ENCODE data around the gene ALDH1B1.

ALDH1B1 gene

GRCh38 chr9:38417003-38417945 is 24.8 kb downstream of the ALDH1B1 start:
- peak; percentile 19 for DNase-seq

GRCh38 chr9:38418366-38418765 is 25.9 kb downstream of the ALDH1B1 start:
- DNase-seq: no peak

GRCh38 chr9:38419181-38419580 is 26.7 kb downstream of the ALDH1B1 start:
- DNase-seq: no peak

GRCh38 chr9:38421498-38422211 is 29.2 kb downstream of the ALDH1B1 start:
- DNase-seq: no peak

GRCh38 chr9:38422555-38423260 is 30.2 kb downstream of the ALDH1B1 start:
- no peak for DNase-seq

GRCh38 chr9:38423273-38423972 is 30.9 kb downstream of the ALDH1B1 start:
- DNase-seq: no peak

- DNase-seq: no peak
Measured at GRCh38 chr9:38423973-38424843, 31.7 kb downstream of the ALDH1B1 start, which contains the start of gene IGFBPL1. Gene IGFBPL1 (minus strand): TSS chr9:38424454. CDS start chr9:38424424, 30 bp downstream.

- no peak for DNase-seq
Measured at GRCh38 chr9:38424918-38425317, 32.4 kb downstream of the ALDH1B1 start.

- DNase-seq: no peak
Measured at GRCh38 chr9:38428062-38428461, 35.6 kb downstream of the ALDH1B1 start.

- no peak for DNase-seq
Measured at GRCh38 chr9:38431116-38431515, 38.6 kb downstream of the ALDH1B1 start.

GRCh38 chr9:38432922-38433510 is 40.5 kb downstream of the ALDH1B1 start:
- no peak for DNase-seq

GRCh38 chr9:38434365-38434764 is 41.9 kb downstream of the ALDH1B1 start:
- DNase-seq: no peak

GRCh38 chr9:38434853-38435252 is 42.4 kb downstream of the ALDH1B1 start:
- DNase-seq: no peak

GRCh38 chr9:38435521-38435920 is 43.0 kb downstream of the ALDH1B1 start:
- no peak for DNase-seq

- no peak for DNase-seq
Measured at GRCh38 chr9:38436708-38437107, 44.2 kb downstream of the ALDH1B1 start.

GRCh38 chr9:38437193-38437823 is 44.8 kb downstream of the ALDH1B1 start:
- DNase-seq: no peak

- no peak for DNase-seq
Measured at GRCh38 chr9:38439291-38439915, 46.9 kb downstream of the ALDH1B1 start.

GRCh38 chr9:38439916-38440301 is 47.4 kb downstream of the ALDH1B1 start:
- no peak for DNase-seq

GRCh38 chr9:38440516-38440915 is 48.0 kb downstream of the ALDH1B1 start:
- no peak for DNase-seq
